IgD-negative memory B cell (primary cell): Measurements from ENCODE around the gene BEND3. TPM values are rescaled to one million over a fixed set of nuclear protein-coding genes. Genes with fewer than 3 reads are reported as not detected.
"Not testable (repeated sequence)": the region's sequence is repeated elsewhere in the genome, so short reads cannot be mapped to it uniquely, and the experiment has no call there.

Source experiments
- H3K27ac Mint-ChIP-seq, 3 donors: one replicate each; pipeline ENCODE4 v1.8.0; 2020 to 2022; ENCODE audit warnings: mild to moderate bottlenecking in 3 of 3, mixed read lengths in 3 of 3, moderate library complexity in 1 of 3
- H3K27me3 Mint-ChIP-seq: one replicate; pipeline ENCODE4 v1.8.0; 2021; ENCODE audit warnings: mixed read lengths
- H3K36me3 Mint-ChIP-seq: one replicate; pipeline ENCODE4 v1.8.0; 2020; ENCODE audit warnings: mild to moderate bottlenecking, mixed read lengths
- H3K4me1 Mint-ChIP-seq, 3 donors: one replicate each; pipeline ENCODE4 v1.8.0; 2020 to 2022; ENCODE audit warnings: mixed read lengths in 3 of 3, mild to moderate bottlenecking in 1 of 3
- H3K4me3 Mint-ChIP-seq, 4 donors: one replicate each; pipeline ENCODE4 v1.8.0; 2020 to 2022; ENCODE audit warnings: mild to moderate bottlenecking in 4 of 4, mixed read lengths in 4 of 4, moderate library complexity in 3 of 4
- H3K9me3 Mint-ChIP-seq, 3 donors: one replicate each; pipeline ENCODE4 v1.8.0; 2020 to 2021; ENCODE audit warnings: mixed read lengths in 3 of 3, mild to moderate bottlenecking in 1 of 3
- polyA plus RNA-seq: library from polyadenylated mRNA; unstranded; fragments of 300-500 nt; fragmentation: Illumina TruSeq; gene quantifications from one replicate; pipeline ENCODE4 v1.2.3, GENCODE V29; 2021

BEND3 gene
- polyA plus RNA-seq, 1 donor from 2014 or later, result 0.90 TPM

GRCh38 chr6:107128577-107128976 lies 13.3 kb upstream of the BEND3 start:
- no peak overlapping the region for H3K4me3 Mint-ChIP-seq
- peaks cover 0 to 14% (median 9%) of the 10 kb centered on the region in 3 donors for H3K4me1 Mint-ChIP-seq
- H3K27ac Mint-ChIP-seq, result no peak overlapping the region
- H3K27me3 Mint-ChIP-seq, result peaks cover 6% of the 10 kb centered on the region
- H3K36me3 Mint-ChIP-seq, result peaks cover 3% of the 10 kb centered on the region
- no peaks in the 10 kb centered on the region for H3K9me3 Mint-ChIP-seq

GRCh38 chr6:107128175-107128574 lies 12.9 kb upstream of the BEND3 start:
- Mint-ChIP-seq H3K4me3 (no peak overlapping the region), H3K4me1 (peaks cover 0 to 14% (median 9%) of the 10 kb centered on the region in 3 donors), H3K27ac (no peak overlapping the region), H3K9me3 (no peaks in the 10 kb centered on the region), H3K36me3 (peaks cover 3% of the 10 kb centered on the region), H3K27me3 (peaks cover 6% of the 10 kb centered on the region)

- H3K27me3 Mint-ChIP-seq, result peaks cover 6% of the 10 kb centered on the region
- H3K36me3 Mint-ChIP-seq, result peaks cover 3% of the 10 kb centered on the region
- H3K27ac Mint-ChIP-seq, result no peak overlapping the region
- H3K4me3 Mint-ChIP-seq, result no peak overlapping the region
- no peaks in the 10 kb centered on the region for H3K9me3 Mint-ChIP-seq
- peaks cover 0 to 14% (median 13%) of the 10 kb centered on the region in 3 donors for H3K4me1 Mint-ChIP-seq
Measured at GRCh38 chr6:107125771-107126170, 10.5 kb upstream of the BEND3 start.

- H3K9me3 Mint-ChIP-seq, result no peaks in the 10 kb centered on the region
- peaks cover 3% of the 10 kb centered on the region for H3K36me3 Mint-ChIP-seq
- peaks cover 0 to 14% (median 13%) of the 10 kb centered on the region in 3 donors for H3K4me1 Mint-ChIP-seq
- H3K4me3 Mint-ChIP-seq, result no peak overlapping the region
- H3K27me3 Mint-ChIP-seq, result peaks cover 5% of the 10 kb centered on the region
- H3K27ac Mint-ChIP-seq, result no peak overlapping the region
Measured at GRCh38 chr6:107124934-107125348, 9.6 kb upstream of the BEND3 start.

- no peaks in the 10 kb centered on the region for H3K27me3 Mint-ChIP-seq
- no peak overlapping the region for H3K27ac Mint-ChIP-seq
- no peak overlapping the region for H3K4me3 Mint-ChIP-seq
- H3K9me3 Mint-ChIP-seq, result no peaks in the 10 kb centered on the region
- no peaks in the 10 kb centered on the region for H3K36me3 Mint-ChIP-seq
- peaks cover 0 to 8% (median 7%) of the 10 kb centered on the region in 3 donors for H3K4me1 Mint-ChIP-seq
Measured at GRCh38 chr6:107123501-107123900, 8.2 kb upstream of the BEND3 start.

- Mint-ChIP-seq H3K9me3 (no peaks in the 10 kb centered on the region), H3K4me3 (no peak overlapping the region), H3K36me3 (no peaks in the 10 kb centered on the region), H3K27me3 (no peaks in the 10 kb centered on the region), H3K4me1 (peaks cover 0 to 8% (median 7%) of the 10 kb centered on the region in 3 donors), H3K27ac (no peak overlapping the region)
Measured at GRCh38 chr6:107122748-107123147, 7.4 kb upstream of the BEND3 start.

- H3K27ac Mint-ChIP-seq, result no peak overlapping the region
- H3K4me1 Mint-ChIP-seq, result peaks cover 1 to 9% (median 7%) of the 10 kb centered on the region in 3 donors
- no peaks in the 10 kb centered on the region for H3K27me3 Mint-ChIP-seq
- H3K9me3 Mint-ChIP-seq, result no peaks in the 10 kb centered on the region
- H3K36me3 Mint-ChIP-seq, result no peaks in the 10 kb centered on the region
- no peak overlapping the region for H3K4me3 Mint-ChIP-seq
Measured at GRCh38 chr6:107121964-107122495, 6.7 kb upstream of the BEND3 start.

GRCh38 chr6:107121266-107121665 lies 6.0 kb upstream of the BEND3 start:
- Mint-ChIP-seq H3K4me1 (peaks cover 9 to 14% (median 10%) of the 10 kb centered on the region in 3 donors), H3K27ac (no peak overlapping the region), H3K36me3 (no peaks in the 10 kb centered on the region), H3K4me3 (no peak overlapping the region), H3K27me3 (peaks cover 3% of the 10 kb centered on the region), H3K9me3 (no peaks in the 10 kb centered on the region)

- Mint-ChIP-seq H3K4me3 (no peak overlapping the region), H3K27me3 (peaks cover 3% of the 10 kb centered on the region), H3K36me3 (no peaks in the 10 kb centered on the region), H3K27ac (no peak overlapping the region), H3K9me3 (no peaks in the 10 kb centered on the region), H3K4me1 (peaks cover 12 to 14% (median 13%) of the 10 kb centered on the region in 3 donors)
Measured at GRCh38 chr6:107120404-107120803, 5.1 kb upstream of the BEND3 start.

- peaks cover 3% of the 10 kb centered on the region for H3K27me3 Mint-ChIP-seq
- no peak overlapping the region for H3K4me3 Mint-ChIP-seq
- peak overlapping the region in 1 of 3 donors; percentile 22 for H3K27ac Mint-ChIP-seq
- H3K4me1 Mint-ChIP-seq, result peaks cover 6 to 12% (median 10%) of the 10 kb centered on the region in 3 donors
- H3K36me3 Mint-ChIP-seq, result no peaks in the 10 kb centered on the region
- no peaks in the 10 kb centered on the region for H3K9me3 Mint-ChIP-seq
Measured at GRCh38 chr6:107118976-107119375, 3.7 kb upstream of the BEND3 start.

GRCh38 chr6:107118540-107118939 lies 3.2 kb upstream of the BEND3 start:
- Mint-ChIP-seq H3K27ac (peak overlapping the region in 1 of 3 donors; percentile 22), H3K4me1 (peaks cover 9 to 12% (median 10%) of the 10 kb centered on the region in 3 donors)
- H3K4me3 Mint-ChIP-seq, H3K36me3 Mint-ChIP-seq, H3K9me3 Mint-ChIP-seq, H3K27me3 Mint-ChIP-seq: not testable (repeated sequence)

GRCh38 chr6:107116931-107117330 lies 1.6 kb upstream of the BEND3 start:
- H3K4me1 Mint-ChIP-seq, result peaks cover 6 to 12% (median 9%) of the 10 kb centered on the region in 3 donors
- peaks cover 3% of the 10 kb centered on the region for H3K27me3 Mint-ChIP-seq
- no peaks in the 10 kb centered on the region for H3K9me3 Mint-ChIP-seq
- H3K4me3 Mint-ChIP-seq, result peak overlapping the region; percentile 84 to 98 (median 95)
- no peaks in the 10 kb centered on the region for H3K36me3 Mint-ChIP-seq
- H3K27ac Mint-ChIP-seq, result peak overlapping the region in 2 of 3 donors; percentile 83 to 89

GRCh38 chr6:107116328-107116892 lies 1.1 kb upstream of the BEND3 start:
- Mint-ChIP-seq H3K36me3 (no peaks in the 10 kb centered on the region), H3K27ac (peak overlapping the region; percentile 83 to 89 (median 84)), H3K4me1 (peaks cover 6 to 12% (median 9%) of the 10 kb centered on the region in 3 donors), H3K27me3 (peaks cover 3% of the 10 kb centered on the region), H3K9me3 (no peaks in the 10 kb centered on the region), H3K4me3 (peak overlapping the region; percentile 84 to 98 (median 95))

GRCh38 chr6:107115695-107116327 lies 496 bp upstream of the BEND3 start:
- Mint-ChIP-seq H3K4me3 (peak overlapping the region; percentile 84 to 98 (median 95)), H3K27ac (peak overlapping the region; percentile 83 to 89 (median 84)), H3K36me3 (no peaks in the 10 kb centered on the region), H3K27me3 (peaks cover 3% of the 10 kb centered on the region), H3K9me3 (no peaks in the 10 kb centered on the region), H3K4me1 (peaks cover 6 to 12% (median 9%) of the 10 kb centered on the region in 3 donors)

- Mint-ChIP-seq H3K36me3 (no peaks in the 10 kb centered on the region), H3K27me3 (peaks cover 3% of the 10 kb centered on the region), H3K4me3 (peak overlapping the region; percentile 80 to 91 (median 90)), H3K4me1 (peaks cover 6 to 12% (median 9%) of the 10 kb centered on the region in 3 donors), H3K27ac (peak overlapping the region in 2 of 3 donors; percentile 71 to 89), H3K9me3 (no peaks in the 10 kb centered on the region)
Measured at GRCh38 chr6:107114213-107114925, 946 bp downstream of the BEND3 start.
